Measurements from ENCODE around the gene NCAPD2. TPM values are rescaled to one million over a fixed set of nuclear protein-coding genes. Genes with fewer than 3 reads are reported as not detected.

Gene NCAPD2
- total RNA-seq, 2 donors from 2014 or later = 19.9 to 26.7 TPM

- DNase-seq (ENCODE audit: low spot score) = no peak
- TF ChIP-seq, protein P1, sequence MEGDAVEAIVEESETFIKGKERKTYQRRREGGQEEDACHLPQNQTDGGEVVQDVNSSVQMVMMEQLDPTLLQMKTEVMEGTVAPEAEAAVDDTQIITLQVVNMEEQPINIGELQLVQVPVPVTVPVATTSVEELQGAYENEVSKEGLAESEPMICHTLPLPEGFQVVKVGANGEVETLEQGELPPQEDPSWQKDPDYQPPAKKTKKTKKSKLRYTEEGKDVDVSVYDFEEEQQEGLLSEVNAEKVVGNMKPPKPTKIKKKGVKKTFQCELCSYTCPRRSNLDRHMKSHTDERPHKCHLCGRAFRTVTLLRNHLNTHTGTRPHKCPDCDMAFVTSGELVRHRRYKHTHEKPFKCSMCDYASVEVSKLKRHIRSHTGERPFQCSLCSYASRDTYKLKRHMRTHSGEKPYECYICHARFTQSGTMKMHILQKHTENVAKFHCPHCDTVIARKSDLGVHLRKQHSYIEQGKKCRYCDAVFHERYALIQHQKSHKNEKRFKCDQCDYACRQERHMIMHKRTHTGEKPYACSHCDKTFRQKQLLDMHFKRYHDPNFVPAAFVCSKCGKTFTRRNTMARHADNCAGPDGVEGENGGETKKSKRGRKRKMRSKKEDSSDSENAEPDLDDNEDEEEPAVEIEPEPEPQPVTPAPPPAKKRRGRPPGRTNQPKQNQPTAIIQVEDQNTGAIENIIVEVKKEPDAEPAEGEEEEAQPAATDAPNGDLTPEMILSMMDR (IDR thresholded peaks at IDR 0.05) = no peak
- Histone ChIP-seq H3K36me3 (peaks cover 15% of the 10 kb centered on the region), H3K27ac (peak overlapping the region; percentile 87 to 96), H3K27me3 (replicated peaks; ENCODE audit: insufficient read depth) (no peaks in the 10 kb centered on the region), H3K4me3 (peak overlapping the region; percentile 75), H3K9me3 (no peaks in the 10 kb centered on the region), H3K4me1 (ENCODE audit: control insufficient read depth in 1 of 2, low read depth in 2 of 2) (peaks cover 17 to 36% of the 10 kb centered on the region in 2 donors)
- no peak for ATAC-seq (ENCODE audit: insufficient number of reproducible peaks, low FRiP score, low read depth)
These were observed 43.0 kb upstream of the NCAPD2 start for GRCh38 chr12:6450869-6451347.

GRCh38 chr12:6451348-6452244, 42.3 kb upstream of the NCAPD2 start, which contains the start of gene TAPBPL:
TSS of gene TAPBPL (plus strand) at chr12:6452042. CDS start at chr12:6452249, 207 bp downstream.
- peaks cover 17 to 36% of the 10 kb centered on the region in 2 donors for H3K4me1 ChIP-seq (ENCODE audit: control insufficient read depth in 1 of 2, low read depth in 2 of 2)
- no peaks in the 10 kb centered on the region for H3K27me3 ChIP-seq (replicated peaks; ENCODE audit: insufficient read depth)
- TF ChIP-seq, protein P1 (IDR thresholded peaks at IDR 0.05) = no peak

GRCh38 chr12:6452245-6452943, 41.5 kb upstream of the NCAPD2 start:
- no peaks in the 10 kb centered on the region for H3K9me3 ChIP-seq
- TF ChIP-seq, protein P1 (IDR thresholded peaks at IDR 0.05) = no peak
- peaks cover 17 to 36% of the 10 kb centered on the region in 2 donors for H3K4me1 ChIP-seq (ENCODE audit: control insufficient read depth in 1 of 2, low read depth in 2 of 2)
- peak overlapping the region; percentile 75 for H3K4me3 ChIP-seq
- H3K36me3 ChIP-seq = peaks cover 20% of the 10 kb centered on the region
- DNase-seq (ENCODE audit: low spot score) (no peak), ATAC-seq (ENCODE audit: insufficient number of reproducible peaks, low FRiP score, low read depth) (no peak)
- H3K27me3 ChIP-seq (replicated peaks; ENCODE audit: insufficient read depth) = no peaks in the 10 kb centered on the region
- peak overlapping the region; percentile 87 to 96 for H3K27ac ChIP-seq

More at GRCh38 chr12:6451348-6452244, 42.3 kb upstream of the NCAPD2 start, which contains the start of gene TAPBPL:
- peaks cover 17% of the 10 kb centered on the region for H3K36me3 ChIP-seq
- peak; percentile 86 for ATAC-seq (ENCODE audit: insufficient number of reproducible peaks, low FRiP score, low read depth)
- DNase-seq (ENCODE audit: low spot score) = peak; percentile 55
- H3K9me3 ChIP-seq = no peaks in the 10 kb centered on the region
- H3K4me3 ChIP-seq = peak within 1 kb of the TSS; percentile 75
- H3K27ac ChIP-seq = peak within 1 kb of the TSS; percentile 87 to 96

DNA sequence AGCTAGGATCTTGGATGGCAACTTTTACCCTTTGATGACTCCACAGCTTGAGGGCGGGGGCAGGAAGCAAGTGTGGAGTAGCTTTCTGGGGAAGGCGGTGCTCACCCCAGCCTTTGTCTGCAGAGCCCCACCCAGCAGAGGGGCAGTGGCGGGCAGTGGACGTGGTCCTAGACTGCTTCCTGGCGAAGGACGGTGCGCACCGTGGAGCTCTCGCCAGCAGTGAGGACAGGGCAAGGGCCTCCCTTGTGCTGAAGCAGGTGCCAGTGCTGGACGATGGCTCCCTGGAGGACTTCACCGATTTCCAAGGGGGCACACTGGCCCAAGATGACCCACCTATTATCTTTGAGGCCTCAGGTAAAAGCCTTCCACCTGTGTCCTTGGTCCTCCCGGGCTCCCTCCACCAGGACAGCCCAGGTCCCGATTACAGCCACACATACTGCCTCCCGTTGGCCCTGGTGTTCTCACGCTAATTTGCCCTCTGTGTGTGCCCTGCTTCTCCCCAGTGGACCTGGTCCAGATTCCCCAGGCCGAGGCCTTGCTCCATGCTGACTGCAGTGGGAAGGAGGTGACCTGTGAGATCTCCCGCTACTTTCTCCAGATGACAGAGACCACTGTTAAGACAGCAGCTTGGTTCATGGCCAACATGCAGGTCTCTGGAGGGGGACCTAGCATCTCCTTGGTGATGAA, 40.8 kb upstream of the NCAPD2 start:
- Histone ChIP-seq H3K36me3 (peaks cover 24% of the 10 kb centered on the region), H3K4me1 (ENCODE audit: control insufficient read depth in 1 of 2, low read depth in 2 of 2) (peaks cover 17 to 36% of the 10 kb centered on the region in 2 donors), H3K9me3 (no peaks in the 10 kb centered on the region), H3K4me3 (peak overlapping the region; percentile 75), H3K27ac (peak overlapping the region; percentile 87 to 96), H3K27me3 (replicated peaks; ENCODE audit: insufficient read depth) (no peaks in the 10 kb centered on the region)
- no peak for ATAC-seq (ENCODE audit: insufficient number of reproducible peaks, low FRiP score, low read depth)
- TF ChIP-seq, protein P1 (IDR thresholded peaks at IDR 0.05) = no peak
- no peak for DNase-seq (ENCODE audit: low spot score)
